Upper lobe of left lung (tissue), 4 donors: Measurements from ENCODE around the gene NLGN1.

Source experiments
- CTCF ChIP-seq, 6 experiments: fragments of 450-650 bp in 4 of 6; fragments of 200-600 bp in 2 of 6; sonication (generic) in 2 of 6; IDR thresholded peaks; one replicate each; pipeline ENCODE4 v1.5.1; 2016 to 2019; ENCODE audit warnings: antibody characterized with exemption in 6 of 6
- EP300 ChIP-seq, 4 donors: sonication (generic); formaldehyde crosslinking; IDR thresholded peaks; one replicate each; pipeline ENCODE4 v1.5.1; 2017; ENCODE audit warnings: antibody characterized with exemption in 4 of 4, control low read depth in 2 of 4

- TF ChIP-seq CTCF (IDR thresholded peaks at IDR 0.05), result no peak
- TF ChIP-seq EP300 (IDR thresholded peaks at IDR 0.05), result no peak
Measured at GRCh38 chr3:173599673-173600072, 202.1 kb downstream of the NLGN1 start.
